ENCODE data around the gene ZNF296.
"Not testable (repeated sequence)": the region's sequence is repeated elsewhere in the genome, so short reads cannot be mapped to it uniquely, and the experiment has no call there.

Gene ZNF296

DNA sequence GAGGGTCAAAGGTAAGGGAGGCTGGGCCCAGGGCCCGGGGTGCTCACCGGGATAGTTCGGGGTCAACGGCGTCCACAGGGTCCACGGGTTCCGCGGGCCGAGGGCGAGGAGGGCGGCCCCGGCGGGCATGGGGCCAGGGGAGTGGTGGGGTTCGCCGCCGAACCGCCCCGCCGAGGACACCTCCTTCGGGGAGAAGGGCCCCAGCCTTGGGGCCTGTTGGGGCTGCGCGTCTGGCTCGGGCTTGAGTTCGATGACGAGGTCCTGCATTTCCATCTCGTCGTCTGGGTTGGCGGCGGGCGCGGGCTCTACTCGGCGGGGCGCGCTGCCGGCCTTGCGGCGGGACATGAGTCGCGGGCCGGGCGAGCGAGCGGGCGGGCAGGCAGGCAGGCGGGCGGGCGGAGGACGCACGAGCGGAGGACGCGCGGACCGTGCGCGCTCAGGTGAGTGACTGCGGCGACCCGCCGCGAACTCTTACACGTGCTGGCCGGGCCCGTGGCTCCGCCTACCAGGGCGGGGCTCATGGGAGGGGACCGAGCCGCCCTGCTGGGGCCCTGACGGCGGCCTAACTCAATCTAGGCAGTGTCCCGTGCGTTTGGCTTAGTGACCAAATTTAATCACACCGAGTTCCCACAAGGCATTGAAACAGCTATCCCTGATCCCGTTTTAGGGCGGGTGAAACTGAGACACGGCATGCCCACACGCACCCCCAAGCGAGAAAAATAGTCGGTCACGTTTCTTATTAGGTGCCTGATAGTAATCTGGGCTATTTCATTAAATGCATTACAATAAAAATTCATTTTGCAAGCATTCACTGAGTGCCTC, at the start of gene ZNF296:
Gene ZNF296, minus strand, starts transcription at position 450 of the 822 bp plus-strand sequence. Its CDS starts 105 bp downstream, at position 345.
- DNase-seq (ENCODE audit: low spot score): peak; percentile 88

GRCh38 chr19:45125360-45125759, 49.1 kb upstream of the ZNF296 start:
- no peak for DNase-seq (ENCODE audit: low spot score)

DNA sequence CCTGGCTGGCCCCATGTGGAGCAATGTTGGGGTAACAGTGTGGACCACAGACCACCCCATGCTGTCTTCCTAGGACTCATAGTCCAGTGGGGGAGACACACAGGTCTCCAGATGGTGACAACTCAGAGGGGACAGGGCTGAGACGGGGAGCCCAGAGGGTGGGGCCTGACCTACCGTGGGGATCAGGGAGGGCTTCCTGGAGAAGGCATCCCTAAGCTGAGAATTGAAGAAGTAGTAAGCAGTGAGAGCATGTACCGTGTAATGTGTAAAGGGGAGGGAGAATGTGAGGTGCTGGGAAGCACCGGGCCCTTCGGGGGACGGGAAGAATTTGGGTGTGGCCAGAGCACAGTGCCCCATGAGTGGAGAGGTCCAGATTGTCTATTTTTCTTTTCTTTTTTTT, 47.7 kb upstream of the ZNF296 start:
- DNase-seq (ENCODE audit: low spot score): no peak

DNA sequence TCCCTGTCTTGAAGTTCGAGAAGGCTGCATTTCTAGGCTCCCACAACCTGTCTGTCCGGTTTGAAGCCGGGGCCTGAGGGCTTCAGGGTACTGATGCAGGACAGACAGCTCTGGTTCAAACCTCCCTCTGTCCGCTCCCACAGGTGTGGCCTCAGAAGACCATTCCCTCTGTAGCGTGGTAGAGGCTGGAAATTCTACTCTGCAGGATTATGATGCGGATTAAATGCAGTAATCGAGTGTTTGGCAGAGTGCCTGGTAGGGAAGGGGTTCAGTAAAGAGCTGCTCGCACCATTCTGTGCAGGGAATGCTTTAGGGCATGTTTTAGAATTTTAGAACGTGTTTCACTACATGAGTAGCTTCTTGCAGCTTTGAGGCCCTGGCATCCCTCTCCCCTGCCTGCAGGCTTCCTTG, 47.2 kb upstream of the ZNF296 start:
- DNase-seq (ENCODE audit: low spot score): no peak

DNA sequence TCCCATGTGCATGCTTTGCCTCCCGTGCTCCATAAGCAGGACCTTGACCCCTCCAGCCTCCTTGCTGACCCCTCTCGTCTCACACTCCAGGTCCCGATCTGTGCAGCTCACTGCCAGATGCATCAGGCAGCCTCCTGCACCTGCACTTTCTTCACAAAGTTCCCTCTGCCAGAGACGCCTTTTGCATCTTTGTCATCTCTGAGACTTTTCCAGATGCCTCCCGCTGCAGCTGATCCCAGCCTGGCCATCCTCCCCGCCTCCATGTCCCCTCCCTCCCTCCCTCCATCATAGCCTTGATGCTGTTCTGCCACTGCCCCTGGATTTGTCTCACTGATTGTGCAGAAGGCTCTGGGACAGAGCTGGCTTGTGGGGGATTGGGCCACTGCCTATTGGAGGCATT, 46.6 kb upstream of the ZNF296 start:
- no peak for DNase-seq (ENCODE audit: low spot score)

DNA sequence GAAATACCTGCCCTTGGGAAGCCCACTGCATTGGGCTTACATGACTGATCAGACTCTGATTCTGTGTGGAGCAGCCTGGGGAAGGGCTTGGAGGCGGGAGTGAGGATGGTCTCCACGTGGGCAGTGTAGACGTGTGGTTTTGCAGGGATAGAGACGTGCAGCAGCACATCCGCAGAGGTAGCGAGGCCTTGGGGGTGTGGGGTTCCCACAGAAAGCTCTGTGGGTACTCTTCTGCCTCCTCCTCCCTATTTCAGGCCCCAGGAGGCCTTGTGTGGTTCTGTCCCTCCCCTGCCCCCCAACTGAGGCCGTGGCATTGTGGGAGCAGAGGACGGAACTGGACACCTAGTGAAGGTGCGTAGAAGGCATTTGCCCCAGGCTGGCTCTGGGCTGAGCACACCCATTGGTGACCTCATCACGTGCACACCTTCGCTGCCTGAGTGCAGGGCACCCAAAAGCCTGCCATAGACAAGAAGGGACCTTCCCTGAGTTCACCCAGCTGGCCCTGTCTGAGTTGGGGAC, 45.6 kb upstream of the ZNF296 start:
- DNase-seq (ENCODE audit: low spot score): no peak

- no peak for DNase-seq (ENCODE audit: low spot score)
Observed at GRCh38 chr19:45119582-45119981, 43.3 kb upstream of the ZNF296 start.

- DNase-seq (ENCODE audit: low spot score): not testable (repeated sequence)
Observed at GRCh38 chr19:45118591-45119355, 42.5 kb upstream of the ZNF296 start.

DNA sequence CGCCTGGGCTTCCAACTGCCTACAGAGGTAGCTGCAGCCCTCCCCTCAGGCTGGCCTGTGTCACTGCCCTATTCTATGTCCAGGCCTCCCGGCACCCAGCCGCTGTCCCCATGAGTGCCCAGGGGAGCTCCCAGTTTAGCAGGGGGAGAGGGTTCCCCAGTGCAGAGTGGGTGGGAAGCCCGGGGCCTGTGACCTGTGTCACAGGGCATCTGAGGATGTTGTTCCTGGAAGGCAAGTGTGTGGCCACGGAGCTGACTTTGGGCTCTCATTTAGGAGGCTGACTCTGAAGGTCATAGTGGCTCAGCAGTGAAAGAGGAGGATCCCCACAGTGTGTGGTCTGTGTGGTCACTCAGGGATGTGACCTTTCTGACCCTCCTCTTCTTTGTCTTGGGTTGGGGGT, 41.8 kb upstream of the ZNF296 start:
- DNase-seq (ENCODE audit: low spot score): no peak

GRCh38 chr19:45117671-45118070, 41.4 kb upstream of the ZNF296 start:
- DNase-seq (ENCODE audit: low spot score): no peak

- no peak for DNase-seq (ENCODE audit: low spot score)
Observed at GRCh38 chr19:45117167-45117594, 40.9 kb upstream of the ZNF296 start.

DNA sequence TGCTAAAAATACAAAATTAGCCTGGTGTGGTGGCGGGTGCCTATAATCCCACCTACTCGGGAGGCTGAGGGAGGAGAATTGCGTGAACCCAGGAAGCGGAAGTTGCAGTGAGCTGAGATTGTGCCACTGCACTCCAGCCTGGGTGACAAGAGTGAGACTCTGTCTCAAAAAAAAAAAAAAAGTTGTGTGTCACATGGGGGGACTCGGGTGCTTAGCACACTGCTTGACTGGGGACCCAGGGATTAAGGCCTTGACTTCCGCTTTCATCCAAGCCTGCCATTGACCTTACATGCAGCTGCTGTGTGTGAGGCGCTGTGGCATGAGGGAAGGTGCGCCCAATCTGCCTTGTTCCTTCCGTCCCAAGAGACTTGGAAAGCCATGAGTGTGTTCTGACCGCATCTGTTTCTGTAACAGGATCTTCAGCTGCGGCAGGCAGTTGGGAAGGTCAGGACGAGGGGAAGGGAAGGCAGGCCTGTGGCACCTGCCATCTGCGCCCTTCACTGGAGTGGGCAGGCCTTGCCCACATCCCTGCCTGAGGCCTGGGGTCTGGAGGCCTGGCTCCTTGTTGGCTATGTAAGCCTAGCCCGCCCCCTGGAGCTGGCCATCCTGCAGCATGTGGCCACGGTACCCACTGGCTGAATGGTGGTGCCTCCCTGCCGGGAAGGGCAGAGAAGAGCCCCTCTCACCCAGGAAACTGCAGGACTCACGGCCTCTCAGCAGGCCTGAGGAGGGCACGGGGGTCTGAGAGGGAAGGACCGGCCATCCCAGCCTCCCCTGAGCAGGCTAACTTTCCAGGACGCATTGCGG, 39.7 kb upstream of the ZNF296 start:
- no peak for DNase-seq (ENCODE audit: low spot score)

DNA sequence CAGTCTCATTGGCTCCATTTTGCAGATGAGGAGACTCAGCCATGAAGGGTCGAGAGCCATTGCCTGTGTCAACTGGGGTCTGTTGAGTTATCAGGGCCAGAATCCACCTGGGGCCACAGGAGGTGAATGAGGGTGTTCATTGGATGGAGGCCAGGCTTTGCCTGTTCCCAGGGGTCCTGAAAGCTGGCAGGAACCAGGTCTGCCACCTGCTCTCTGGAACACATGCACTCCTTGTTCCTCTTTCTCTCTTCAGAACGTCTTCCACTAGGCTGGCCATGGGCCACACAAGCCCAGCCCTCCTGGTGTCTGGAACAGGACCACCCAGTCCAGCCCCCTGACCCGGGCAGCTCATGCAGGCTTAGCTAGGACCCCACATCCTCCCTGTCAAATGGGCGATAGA, 37.8 kb upstream of the ZNF296 start:
- no peak for DNase-seq (ENCODE audit: low spot score)

GRCh38 chr19:45113628-45114027, 37.4 kb upstream of the ZNF296 start:
- peak; percentile 37 for DNase-seq (ENCODE audit: low spot score)

DNA sequence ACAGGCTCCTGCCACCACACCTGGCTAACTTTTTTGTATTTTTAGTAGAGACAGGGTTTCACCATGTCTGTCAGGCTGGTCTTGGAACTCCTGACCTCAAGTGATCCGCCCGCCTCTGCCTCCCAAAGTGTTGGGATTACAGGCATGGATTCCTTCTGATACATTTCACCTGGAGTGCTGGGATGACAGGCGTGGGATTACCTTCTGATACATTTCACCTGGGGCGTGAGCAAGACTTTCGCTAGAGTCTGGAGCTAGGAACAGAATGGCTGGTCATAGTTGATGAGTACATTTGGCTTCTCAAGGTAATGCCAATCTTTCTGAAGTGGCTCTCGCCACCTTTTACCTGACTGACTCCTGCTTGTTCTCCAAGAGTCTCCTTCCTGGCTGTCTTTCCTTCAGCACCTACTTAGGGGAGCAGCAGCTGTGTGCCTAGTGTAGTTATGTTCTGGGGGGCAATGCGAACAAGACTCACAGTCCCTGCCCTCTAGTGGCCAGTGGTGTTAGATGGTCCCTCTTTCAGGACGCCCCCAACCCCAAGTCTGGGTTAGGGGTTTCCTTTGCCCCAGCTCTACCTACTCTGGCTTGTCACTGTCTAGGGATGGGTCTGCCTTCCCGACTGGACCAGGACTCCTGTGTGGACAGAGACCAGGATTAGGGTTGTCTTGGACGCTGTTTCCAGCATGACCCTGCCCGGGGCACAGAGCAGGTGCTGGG, 36.0 kb upstream of the ZNF296 start:
- no peak for DNase-seq (ENCODE audit: low spot score)

GRCh38 chr19:45110851-45111266, 34.6 kb upstream of the ZNF296 start:
- no peak for DNase-seq (ENCODE audit: low spot score)

GRCh38 chr19:45107621-45108150, 31.4 kb upstream of the ZNF296 start:
- no peak for DNase-seq (ENCODE audit: low spot score)

GRCh38 chr19:45106363-45106762, 30.1 kb upstream of the ZNF296 start:
- DNase-seq (ENCODE audit: low spot score): not testable (repeated sequence)

GRCh38 chr19:45104658-45105349, 28.5 kb upstream of the ZNF296 start:
- no peak for DNase-seq (ENCODE audit: low spot score)

DNA sequence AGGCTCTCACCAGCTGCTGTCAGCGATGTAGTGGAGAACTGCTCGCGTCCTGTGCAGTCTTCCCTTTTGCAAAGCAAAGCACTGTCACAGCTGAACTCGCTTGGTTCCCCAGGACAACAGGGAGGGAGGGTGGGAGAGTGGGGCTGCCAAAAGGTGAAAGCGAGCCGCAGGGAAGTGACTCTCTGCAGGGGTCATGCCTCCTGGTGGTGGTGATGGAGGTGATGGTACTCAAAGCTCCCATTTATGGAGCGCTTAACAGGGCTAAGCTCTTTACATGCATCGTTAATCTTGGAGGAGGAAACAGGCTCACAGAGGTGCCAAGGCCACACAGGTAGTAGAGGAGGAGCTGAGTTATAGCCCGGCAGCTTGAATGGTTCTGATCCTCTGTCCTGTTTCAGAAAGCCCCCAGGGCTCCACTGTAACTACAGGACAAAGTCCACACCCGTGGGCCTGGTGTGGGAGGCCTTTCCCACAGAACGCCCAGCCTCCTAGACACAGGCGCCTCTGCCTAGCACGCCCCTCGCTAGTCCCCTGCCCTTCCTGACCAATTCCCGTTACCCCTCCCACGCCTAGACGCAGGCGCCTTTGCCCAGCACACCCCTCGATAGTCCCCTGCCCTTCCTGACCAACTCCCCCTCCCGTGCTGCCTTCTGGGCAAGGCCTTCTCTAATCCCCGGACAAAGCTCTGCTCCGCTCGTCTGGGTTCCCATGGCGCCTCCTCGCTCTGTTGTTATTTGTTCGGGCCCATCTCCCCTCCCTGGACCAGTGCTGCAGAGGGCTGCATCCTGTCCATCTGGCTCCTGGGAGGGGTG, 27.4 kb upstream of the ZNF296 start:
- DNase-seq (ENCODE audit: low spot score): no peak
